Stimulated activated CD4-positive, alpha-beta T cell treated with anti-CD3 and anti-CD28 coated beads, Interleukin-1b, Interleukin-23, amount 100 ng/mL, for 1 hour (primary cell): ENCODE results near the gene TAOK3.
"Not testable (repeated sequence)": the region's sequence is repeated elsewhere in the genome, so short reads cannot be mapped to it uniquely, and the experiment has no call there.

Experiments used
- DNase-seq, 2 donors: peaks; one replicate each; pipeline ENCODE4 v3.0.0-alpha.2; 2020; ENCODE audit warnings: low read depth in 2 of 2

The TAOK3 gene

DNA sequence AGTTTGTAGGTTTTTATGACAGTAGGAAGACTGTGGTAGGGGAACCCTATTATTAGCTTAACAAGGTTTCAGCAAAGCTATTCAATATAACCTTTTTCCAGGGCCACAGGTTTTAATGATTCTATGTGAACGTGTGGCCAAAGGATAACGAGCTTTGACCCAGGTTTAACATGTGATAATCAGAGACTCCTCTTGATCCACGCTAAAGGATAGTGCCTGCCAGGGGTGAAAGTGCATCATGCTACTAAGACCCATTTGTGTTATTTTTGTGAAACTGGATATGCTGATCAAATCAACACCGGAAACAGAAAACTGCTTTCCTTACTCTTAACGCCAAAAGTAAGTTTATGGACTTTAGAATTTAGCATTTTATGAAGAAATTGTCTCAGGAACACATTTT, 909 bp upstream of the TAOK3 start:
- no peak for DNase-seq

DNA sequence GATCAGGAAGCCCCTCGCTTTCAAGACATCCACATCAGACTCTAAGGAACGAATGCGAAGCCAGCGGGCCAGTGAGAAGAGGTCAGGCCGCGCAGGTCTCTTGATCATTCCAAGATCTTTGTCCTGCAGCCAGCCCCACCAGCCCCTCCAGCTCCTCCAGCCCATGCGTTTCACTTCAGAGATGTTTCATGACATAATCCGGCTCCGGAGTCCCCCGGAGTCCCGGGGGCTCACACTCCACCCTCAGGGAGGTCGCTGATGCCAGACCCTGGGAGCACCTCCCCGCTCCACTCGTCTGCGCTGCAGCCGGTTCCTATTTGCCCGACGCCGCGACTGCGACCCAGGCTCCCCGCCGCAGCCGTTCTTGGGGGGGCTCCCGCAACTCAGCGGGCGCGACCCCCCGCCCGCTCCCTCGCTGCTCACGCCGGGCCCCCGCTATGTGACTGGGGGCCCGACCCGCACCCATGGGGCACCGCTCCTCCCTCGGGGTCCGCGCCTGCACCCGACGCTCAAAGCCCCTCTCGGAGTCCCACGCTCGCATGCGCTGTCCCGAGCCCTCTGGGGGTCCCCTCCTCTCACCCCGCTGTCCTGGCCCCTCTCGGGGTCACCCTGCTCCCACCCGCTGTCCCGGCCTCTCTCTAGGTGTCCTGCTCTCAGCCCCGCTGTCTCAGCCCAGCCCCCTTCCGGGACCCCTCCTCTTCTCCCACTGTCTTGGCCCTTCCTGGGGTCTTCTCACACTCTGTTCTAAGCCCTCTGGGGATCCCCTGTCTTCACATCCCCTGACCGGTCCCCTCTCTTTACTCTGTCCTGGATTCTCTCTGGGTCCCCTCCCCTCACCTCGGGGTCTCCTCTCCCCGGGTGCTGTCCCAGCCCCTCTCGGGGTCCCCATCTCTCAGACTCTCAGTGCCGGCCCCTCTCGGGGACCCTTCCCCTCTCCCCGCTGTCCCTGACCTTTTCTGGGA, 1.1 kb downstream of the TAOK3 start:
- DNase-seq: no peak

DNA sequence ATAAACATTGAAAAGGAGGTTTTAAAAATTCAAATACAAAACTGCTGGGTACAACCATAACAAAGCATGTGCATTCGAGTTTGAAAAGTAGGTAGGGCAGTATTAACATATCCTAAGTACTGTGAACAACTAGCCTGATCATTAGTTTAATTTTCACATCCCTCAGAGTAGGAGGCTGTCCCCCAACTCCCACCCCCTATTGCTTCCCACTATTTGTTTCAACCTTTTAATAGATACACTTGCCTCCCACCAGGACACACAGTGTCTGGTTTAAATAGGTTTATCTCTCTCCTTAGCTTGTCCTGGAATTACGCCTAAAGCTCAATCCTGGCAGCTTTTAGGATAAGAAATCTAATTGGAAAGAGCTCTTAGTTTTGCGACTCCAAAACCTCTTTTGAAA, 2.1 kb downstream of the TAOK3 start:
- no peak for DNase-seq

DNA sequence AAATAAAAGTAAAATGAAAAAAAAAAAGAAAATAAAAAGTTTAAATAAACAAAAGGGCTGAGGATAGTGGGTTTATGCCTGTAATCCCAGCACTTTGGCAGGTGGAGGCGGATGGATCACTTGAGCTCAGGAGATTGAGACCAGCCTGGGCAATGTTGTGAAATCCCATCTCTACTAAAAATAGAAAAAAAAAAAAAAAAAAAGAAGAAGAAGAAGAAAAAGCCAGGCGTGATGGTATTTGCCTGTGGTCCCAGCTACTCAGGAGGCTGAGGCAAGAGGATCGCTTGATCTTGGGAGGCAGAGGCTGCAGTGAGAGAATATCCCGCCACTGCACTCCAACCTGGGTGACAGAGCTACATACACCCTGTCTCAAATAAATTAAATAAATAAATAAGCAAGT, 3.9 kb downstream of the TAOK3 start:
- no peak for DNase-seq

DNA sequence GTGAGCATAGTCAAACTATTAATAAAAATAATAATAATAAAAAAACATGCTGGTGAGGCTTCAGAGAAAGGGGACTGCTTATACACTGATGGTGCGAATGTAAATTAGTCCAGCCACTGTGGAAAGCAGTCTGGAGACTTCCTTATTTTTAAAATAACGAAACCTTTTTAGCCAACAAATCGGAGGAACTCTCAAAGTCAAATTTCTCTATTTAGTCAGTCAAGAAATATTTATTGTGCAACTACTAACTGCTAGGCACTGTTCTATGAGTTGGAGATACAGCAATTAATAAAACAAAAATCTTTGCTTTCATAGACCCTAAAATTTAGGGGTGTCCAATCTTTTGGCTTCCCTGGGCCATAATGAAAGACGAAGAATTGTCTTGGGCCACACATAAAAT, 10.8 kb downstream of the TAOK3 start:
- no peak for DNase-seq

DNA sequence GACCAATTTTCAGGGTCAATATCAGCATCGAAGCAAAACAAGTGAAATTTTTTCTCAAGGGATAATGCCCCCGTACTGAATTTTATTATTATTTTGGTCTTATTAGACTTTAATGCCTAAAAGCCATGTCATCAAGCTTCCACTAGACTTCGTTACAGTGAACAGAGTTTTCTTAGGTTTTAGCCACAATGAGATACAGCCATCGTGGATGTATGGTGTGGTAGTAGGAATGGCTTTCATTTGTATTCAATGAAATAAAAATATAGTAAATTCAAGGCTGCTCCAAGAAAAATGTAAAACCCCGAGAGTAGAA, 11.7 kb downstream of the TAOK3 start:
- DNase-seq: no peak

DNA sequence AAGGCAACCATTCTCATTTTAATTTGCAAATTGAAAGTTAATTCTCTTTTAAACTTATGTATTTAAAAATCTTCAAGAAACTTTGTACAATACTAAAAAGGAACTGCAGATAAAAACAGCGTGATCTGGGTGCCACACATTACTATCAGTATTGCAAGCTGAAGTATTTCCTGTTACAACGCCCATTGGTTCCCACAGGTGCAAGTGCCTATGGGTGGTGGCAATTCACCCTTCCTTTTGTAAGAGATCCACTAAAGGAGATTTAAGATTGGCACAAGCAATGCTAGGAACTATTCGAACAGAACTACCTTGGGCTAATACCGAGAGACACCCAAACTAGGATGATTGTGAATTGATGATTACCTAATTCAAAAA, 13.2 kb downstream of the TAOK3 start:
- DNase-seq: no peak

DNA sequence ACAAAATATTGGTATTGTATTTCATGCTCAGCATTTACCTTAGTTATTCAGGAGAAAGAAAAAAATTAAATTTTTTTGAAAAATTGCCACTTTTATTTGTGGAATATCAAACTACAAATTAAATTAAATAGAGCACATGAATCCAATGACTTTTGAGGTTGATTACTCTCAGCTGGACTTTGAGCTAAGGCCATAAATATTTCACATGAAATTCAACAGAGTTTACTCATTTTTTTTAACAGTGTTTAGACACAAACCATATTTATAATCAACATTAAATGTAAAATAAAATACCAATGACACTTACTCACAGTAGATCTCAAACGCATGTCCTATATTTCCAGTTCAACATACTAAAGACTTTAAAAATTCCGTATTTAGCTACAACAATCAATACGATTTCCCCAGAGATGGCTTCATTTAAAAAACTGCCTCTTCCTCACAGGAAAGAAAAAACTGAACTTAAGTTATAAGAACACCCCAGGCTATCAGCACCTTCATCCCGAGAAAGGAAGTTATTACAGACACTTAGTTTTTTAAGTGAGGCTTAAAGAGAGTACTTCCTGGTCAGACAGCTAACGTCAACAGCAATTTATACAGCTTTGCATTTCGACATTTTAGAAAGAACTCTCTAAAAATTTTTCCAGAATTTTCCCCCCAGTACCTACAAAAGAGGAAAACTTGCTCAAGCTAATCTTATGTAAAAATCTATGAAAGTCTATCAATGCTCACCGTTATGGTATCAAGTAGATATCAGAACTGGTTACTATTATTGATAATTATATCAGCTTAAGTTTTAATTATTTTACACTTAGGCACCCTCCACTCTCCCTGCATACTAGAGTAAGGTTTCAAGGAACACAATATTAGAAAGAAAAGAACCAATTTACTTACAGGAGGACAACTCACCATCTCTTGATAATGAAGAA, 13.8 kb downstream of the TAOK3 start:
- DNase-seq: no peak

DNA sequence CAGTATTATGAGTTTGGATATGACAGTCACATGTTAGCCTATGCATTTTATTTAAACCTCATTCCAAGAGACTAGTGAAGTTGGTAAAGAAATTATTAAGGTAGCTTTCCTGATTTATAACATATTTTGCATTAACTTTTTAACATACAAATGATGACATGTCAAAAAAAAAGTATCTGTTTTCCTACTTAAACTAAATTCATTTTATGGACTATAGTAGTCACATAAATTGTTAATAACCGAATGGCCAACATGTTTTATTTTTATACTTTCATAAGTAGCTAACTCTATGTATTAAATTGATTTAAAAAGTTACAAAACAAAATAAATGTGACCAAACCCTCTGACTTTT, 14.7 kb downstream of the TAOK3 start:
- no peak for DNase-seq

DNA sequence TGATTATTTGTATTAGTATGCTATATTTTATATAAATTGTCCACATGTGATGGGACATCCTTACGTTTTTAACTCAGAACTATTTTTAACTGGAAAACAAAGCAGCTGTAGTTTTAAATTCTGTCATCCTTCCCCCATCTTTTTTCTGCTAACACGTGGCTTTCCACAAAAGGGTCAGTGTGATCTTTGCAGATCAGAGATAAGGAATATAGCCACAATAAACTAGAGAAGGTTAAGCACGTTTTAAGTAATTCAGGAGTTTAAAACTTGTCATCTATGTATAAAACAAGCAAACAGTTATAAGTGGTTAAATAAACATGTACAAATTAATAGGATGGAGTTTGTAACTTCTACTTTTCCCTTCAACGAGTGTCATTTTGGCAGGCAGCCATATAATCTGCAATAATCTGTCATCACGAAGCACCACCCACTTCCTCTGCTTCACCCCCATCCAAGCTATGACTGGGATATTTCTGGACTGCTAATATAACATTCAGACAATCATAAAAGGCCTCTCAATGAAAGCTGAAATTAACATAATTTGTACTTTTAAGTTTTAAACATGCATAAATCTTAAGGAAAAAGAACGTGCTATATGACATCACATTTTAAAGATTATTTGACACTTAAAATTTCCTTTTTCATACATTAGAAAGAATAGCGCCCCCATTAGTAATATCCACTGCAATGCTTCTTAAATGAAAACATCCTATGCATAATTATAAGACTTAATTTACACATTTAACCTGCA, 15.3 kb downstream of the TAOK3 start:
- no peak for DNase-seq

DNA sequence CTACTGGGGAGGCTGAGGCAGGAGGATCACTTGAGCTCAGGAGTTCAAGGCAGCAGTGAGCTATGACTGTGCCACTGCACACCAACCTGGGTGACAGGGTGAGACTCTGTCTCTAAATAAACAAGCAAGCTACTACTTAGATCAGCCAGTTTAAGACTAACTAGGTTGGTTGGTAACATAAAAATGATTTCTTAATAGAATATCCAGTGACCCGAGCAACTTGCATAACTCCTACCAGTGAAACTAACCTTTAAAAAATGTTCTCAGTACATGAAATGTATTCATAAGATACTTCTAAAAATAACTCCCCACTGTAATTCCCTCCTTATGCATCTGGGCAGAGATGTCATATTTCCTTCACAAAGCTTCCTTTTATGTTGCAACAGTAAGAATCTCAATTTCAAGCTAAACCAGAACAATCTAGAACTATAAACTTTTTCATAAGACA, 15.9 kb downstream of the TAOK3 start:
- no peak for DNase-seq

DNA sequence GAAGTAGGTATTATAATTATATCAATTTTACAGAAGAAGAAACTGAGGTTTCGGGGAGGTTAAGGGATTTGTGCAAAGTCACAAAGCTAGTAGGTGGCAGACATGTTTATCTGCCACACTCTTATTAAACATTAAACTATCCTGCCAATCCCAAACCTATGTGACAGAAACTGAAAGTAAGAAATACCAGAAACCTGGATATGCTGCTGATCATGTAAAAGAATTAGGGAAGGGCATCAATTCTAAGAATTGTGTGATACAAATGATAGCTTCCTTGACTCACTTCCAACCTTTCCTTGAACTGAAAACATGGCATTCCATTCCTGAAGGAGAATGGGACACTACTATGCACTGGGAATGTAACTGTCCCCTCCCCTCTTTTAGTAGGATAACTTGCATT, 16.9 kb downstream of the TAOK3 start:
- DNase-seq: no peak

DNA sequence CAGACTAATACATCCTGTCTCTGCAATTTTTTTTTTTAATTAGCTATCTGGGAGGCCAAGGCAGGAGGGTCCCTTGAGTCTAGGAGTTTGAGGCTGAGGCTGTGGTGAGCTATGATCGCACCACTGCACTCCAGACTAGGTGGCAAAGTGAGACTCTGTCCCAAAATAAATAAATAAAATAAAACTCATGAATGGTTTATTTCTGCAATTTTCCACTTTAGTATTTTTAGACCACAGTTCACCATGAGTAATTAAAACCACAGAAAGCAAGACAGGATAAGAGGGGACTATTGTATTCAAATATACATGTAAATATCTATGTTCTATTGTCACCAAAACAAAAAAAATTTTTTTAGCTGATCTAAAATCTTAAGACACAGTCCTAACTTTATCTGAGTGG, 17.8 kb downstream of the TAOK3 start:
- no peak for DNase-seq

DNA sequence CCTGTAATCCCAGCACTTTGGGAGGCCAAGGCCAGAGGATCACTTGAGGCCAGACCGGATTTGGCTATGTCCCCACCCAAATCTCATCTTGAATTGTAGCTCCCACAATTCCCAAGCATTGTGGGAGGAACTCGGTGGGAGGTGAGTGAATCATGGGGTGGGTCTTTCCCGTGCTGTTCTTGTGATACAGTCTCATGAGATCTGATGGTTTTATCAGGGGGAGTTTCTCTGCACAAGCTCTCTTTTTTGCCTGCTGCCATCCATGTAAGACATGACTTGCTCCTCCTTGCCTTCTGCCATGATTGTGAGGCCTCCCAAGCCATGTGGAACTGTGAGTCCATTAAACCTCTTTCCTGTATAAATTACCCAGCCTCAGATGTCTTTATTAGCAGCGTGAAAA, 18.2 kb downstream of the TAOK3 start:
- not testable (repeated sequence) for DNase-seq

DNA sequence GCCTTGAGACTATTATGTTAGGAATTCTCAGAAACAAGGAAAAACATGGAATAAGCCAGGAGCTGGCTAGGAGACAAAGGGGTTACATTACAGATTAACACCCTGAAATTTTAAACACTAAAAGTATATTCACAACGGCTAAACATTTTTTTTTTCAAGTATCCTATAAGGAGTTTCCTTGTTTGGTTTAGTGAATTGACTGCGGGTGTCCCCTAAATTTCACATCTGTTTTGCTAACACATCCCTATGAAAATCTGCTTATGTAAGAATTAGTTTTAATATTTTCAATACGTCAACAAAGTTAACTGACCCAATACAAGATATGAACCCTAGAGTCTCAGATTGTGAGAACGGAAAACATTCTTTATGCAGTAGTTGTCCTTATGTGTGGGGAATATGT, 19.0 kb downstream of the TAOK3 start:
- no peak for DNase-seq

DNA sequence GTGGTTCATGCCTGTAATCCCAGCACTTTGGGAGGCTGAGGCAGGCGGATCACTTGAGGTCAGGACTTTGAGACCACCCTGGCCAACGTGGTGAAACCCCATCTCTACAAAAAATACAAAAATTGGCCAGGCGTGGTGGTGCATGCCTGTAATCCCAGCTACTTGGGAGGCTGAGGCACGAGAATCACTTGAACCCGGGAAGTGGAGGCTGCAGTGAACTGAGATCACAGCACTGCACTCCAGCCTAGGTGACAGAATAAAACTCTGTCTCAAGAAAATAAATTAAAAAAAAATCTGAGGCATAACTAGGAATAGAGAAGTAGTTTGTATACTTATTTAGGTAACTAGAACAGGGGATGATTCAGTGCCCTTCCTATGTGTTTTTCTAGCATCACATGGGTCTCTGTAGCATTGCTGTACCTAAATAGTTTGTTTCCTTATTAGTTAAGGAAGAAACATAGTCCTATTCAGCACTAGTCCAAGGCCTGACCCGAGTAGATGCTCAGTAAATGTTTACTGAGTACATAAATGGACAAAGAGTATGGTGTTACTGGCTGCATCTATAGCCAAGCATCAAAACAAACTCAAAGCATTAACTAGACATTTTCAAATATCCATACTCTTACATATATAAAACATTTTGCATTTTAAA, 21.7 kb downstream of the TAOK3 start:
- DNase-seq: no peak

DNA sequence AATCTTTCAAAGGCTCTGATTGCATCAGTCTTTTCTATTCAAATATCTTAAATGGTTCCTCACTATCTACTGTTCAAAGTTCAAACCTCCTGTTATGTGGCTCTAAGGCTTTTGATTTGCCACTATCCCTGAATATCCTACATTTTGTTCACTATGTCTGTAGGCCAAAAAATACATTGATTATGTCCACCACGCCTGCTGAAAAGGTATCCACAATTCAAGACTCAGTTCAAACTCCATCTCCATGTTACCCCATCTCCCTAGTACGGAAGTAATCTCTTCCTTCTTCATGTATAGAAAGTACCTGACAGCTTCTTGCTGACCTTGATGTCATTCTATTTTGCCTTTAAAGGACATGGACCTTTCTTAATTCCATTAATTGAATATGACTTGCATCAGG, 24.8 kb downstream of the TAOK3 start:
- no peak for DNase-seq

DNA sequence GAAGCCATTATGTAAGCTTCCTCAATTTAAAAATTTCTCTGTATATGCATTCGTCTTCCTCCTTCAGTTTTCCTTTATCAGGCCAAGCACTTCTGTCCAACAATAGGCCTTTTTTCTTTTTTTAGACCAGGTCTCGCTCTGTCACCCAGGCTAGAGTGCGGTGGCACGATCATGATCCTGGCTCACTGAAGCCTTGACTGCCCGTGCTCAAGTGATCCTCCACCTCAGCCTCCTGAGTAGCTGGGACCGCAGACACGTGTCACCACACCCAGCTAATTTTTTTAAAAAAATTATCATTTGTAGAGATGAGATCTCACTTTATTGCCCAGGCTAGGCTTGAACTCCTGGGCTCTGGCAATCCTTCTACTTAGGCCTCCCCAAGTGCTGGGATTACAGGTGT, 25.8 kb downstream of the TAOK3 start:
- no peak for DNase-seq

DNA sequence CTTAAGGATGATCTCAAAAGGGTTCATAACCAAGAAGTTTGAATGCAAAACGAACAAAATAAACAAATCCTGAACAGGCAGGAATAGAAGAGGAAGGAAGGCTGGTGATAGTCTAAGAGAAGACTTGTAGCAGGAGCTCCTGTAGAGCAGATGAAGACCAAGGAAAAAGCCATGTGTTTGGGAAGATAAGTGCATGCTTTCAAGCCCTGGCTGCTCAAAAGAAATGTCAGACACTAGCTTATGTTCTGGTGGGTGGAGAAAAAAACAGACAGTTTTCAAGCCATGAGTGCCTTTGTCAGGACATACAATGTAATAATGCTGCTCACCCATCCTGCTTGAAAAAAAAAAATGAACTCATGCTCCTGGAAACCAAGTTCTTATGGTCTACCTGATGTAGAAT, 27.4 kb downstream of the TAOK3 start:
- no peak for DNase-seq

DNA sequence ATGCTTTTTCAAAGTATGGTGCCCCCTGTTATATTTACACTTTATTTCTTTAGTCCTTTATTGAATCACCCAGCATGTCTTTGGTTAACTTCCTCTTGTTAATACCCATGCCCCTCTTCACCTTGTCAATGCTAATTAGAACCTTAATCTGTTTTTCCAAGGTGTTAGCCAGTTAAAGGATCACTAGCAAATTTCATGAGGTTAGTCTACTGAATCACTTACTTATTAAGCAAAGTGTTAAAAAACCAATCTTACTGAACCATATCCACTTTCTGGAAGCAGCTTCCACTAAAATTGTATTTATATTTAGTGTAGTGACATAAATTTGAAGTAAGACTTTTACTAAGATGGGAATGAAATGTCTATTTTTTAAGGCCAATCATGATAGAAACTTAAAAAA, 27.9 kb downstream of the TAOK3 start:
- DNase-seq: no peak

DNA sequence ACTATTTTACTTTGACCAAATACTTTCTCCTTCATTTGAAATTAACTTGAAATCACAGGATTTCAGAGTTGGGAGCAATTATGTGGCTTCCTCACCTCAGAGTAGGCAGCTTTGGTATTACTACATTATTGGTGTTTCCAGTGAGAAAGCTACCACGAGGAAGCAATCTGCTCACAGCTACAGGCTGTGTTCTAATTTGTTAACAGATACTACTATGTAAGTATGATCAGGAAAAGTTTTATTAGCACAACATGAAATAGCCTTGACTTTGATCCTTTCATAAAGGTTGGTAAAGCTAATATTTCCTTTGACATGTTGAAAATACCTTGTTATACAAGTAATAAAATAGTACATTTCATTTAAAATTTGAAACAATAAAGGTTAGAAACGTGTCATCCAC, 30.6 kb downstream of the TAOK3 start:
- DNase-seq: no peak
